A673 (cell line): ENCODE results near the gene RGS2. TPM values are rescaled to one million over a fixed set of nuclear protein-coding genes. Genes with fewer than 3 reads are reported as not detected.

ENCODE experiments used
- BruUV-seq: library from RNA; stranded (reverse); fragments of 400-500 nt; replicated peaks from 2 replicates; lab custom pipeline; 2021; lab: Mats Ljungman, UMichigan
- CTCF ChIA-PET: fragments of 300-600 bp; sonication (Branson Sonifier 250); formaldehyde crosslinking; loops from one replicate; lab custom pipeline; 2022; ENCODE audit warnings: antibody characterized with exemption; lab: Charles Lee
- POLR2A ChIA-PET: fragments of 300-600 bp; sonication (Branson Sonifier 250); formaldehyde crosslinking; loops from one replicate; lab custom pipeline; 2022; ENCODE audit warnings: antibody characterized with exemption; ENCODE audit not compliant: low non-redundant PET; lab: Charles Lee
- DNase-seq: peaks from one replicate; pipeline ENCODE4 v3.0.0-alpha.2; 2015; ENCODE audit warnings: low spot score
- H3K27ac ChIP-seq: fragments of 200-600 bp; sonication (generic); 2 replicates; pipeline ENCODE4 v1.5.1; 2016; ENCODE audit warnings: mixed run types, low read depth, mild to moderate bottlenecking, mixed read lengths, antibody characterized with exemption, low read length; ENCODE audit not compliant: poor library complexity, severe bottlenecking
- H3K27me3 ChIP-seq: fragments of 200-600 bp; sonication (generic); replicated peaks from 2 replicates; pipeline ENCODE4 v1.6.1; 2017; ENCODE audit warnings: mixed run types, low read depth, mild to moderate bottlenecking, mixed read lengths, antibody characterized with exemption, low read length; ENCODE audit not compliant: insufficient read depth, poor library complexity
- H3K36me3 ChIP-seq: fragments of 200-600 bp; sonication (generic); 2 replicates; pipeline ENCODE4 v1.6.1; 2016; ENCODE audit warnings: mixed run types, mild to moderate bottlenecking, mixed read lengths, antibody characterized with exemption, low read length; ENCODE audit not compliant: insufficient read depth, poor library complexity, severe bottlenecking
- H3K4me1 ChIP-seq: fragments of 200-600 bp; sonication (generic); 2 replicates; pipeline ENCODE4 v1.6.1; 2017; ENCODE audit warnings: mixed run types, mild to moderate bottlenecking, mixed read lengths, antibody characterized with exemption, low read length; ENCODE audit not compliant: insufficient read depth, poor library complexity, severe bottlenecking
- H3K4me3 ChIP-seq: fragments of 200-600 bp; sonication (generic); 2 replicates; pipeline ENCODE4 v1.5.1; 2016; ENCODE audit warnings: low read depth, mixed run types, mild to moderate bottlenecking, mixed read lengths, low read length; ENCODE audit not compliant: poor library complexity, severe bottlenecking
- H3K9me3 ChIP-seq: fragments of 200-600 bp; sonication (generic); 2 replicates; pipeline ENCODE4 v1.6.1; 2016; ENCODE audit warnings: mixed run types, low read depth, mild to moderate bottlenecking, mixed read lengths, antibody characterized with exemption, low read length; ENCODE audit not compliant: poor library complexity, severe bottlenecking
- CTCF ChIP-seq: fragments of 300-800, 200-600 bp; sonication (generic); conservative IDR thresholded peaks from 2 replicates; pipeline ENCODE4 v1.5.1; 2017; ENCODE audit warnings: low read depth, mild to moderate bottlenecking, antibody characterized with exemption, low read length, moderate library complexity, mixed read lengths
- EZH2 ChIP-seq: fragments of 200-600 bp; sonication (generic); IDR thresholded peaks from 2 replicates; pipeline ENCODE4 v1.6.1; 2017; ENCODE audit warnings: borderline replicate concordance, low read depth, mild to moderate bottlenecking, mixed read lengths, antibody characterized with exemption, low read length; ENCODE audit not compliant: poor library complexity, severe bottlenecking
- intact Hi-C: fragments of 100-400 bp; cut with micrococcal nuclease; formaldehyde crosslinking; loops from one replicate; pipeline ENCODE4 v1.10.0; 2022; ENCODE audit not compliant: unreplicated experiment
- total RNA-seq: library from RNA; stranded (reverse); gene quantifications from 2 replicates; pipeline ENCODE4 v1.2.3, GENCODE V29; 2021

RGS2 gene
- total RNA-seq, 1 experiment from 2014 or later, result 24.7 TPM

DNA sequence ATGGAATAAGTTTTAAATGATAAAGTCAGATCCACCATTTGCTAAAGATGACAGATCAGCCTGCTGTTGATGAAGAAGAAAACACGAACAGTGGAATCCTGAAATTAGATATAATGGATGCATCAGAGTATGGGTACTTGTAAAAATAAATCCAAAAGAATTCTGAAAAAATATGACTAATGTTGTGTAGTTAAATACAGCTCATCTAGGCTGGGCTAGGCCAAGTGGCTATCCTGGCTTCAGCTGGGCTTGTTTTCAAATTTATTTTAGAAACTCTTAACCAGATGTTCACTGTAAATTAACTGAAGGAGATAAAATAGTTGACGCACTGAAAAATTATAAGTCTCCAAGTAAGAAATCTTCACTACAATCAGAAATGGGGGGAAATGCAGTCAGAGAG is 7.4 kb upstream of the RGS2 start:
- DNase-seq, result no peak
- BruUV-seq, result no TSS peak
- intact Hi-C loops, result no loop called here
- no peaks in the 10 kb centered on the region for H3K4me1 ChIP-seq
- no peaks in the 10 kb centered on the region for H3K27me3 ChIP-seq
- H3K36me3 ChIP-seq, result no peaks in the 10 kb centered on the region
- no peaks in the 10 kb centered on the region for H3K9me3 ChIP-seq
- H3K4me3 ChIP-seq, result no peak overlapping the region
- TF ChIP-seq CTCF, result no peak
- TF ChIP-seq EZH2, result no peak
- CTCF ChIA-PET, result no interaction called here
- no peak overlapping the region for H3K27ac ChIP-seq
- POLR2A ChIA-PET, result no interaction called here

- DNase-seq, result no peak
- H3K27ac ChIP-seq, result no peak overlapping the region
- TF ChIP-seq EZH2, result no peak
- TF ChIP-seq CTCF, result no peak
- H3K4me3 ChIP-seq, result no peak overlapping the region
- H3K36me3 ChIP-seq, result no peaks in the 10 kb centered on the region
- ChIA-PET CTCF (no interaction called here), POLR2A (interaction anchor here (0.5 kb wide), 1 partner anchor 300 kb away, joined by 3 read pairs; no protein-coding TSS in a partner anchor)
- intact Hi-C loops, result no loop called here
- peaks cover 8% of the 10 kb centered on the region for H3K4me1 ChIP-seq
- H3K27me3 ChIP-seq, result no peaks in the 10 kb centered on the region
- BruUV-seq, result no TSS peak
- no peaks in the 10 kb centered on the region for H3K9me3 ChIP-seq
Observed at GRCh38 chr1:192802406-192802805, 6.4 kb upstream of the RGS2 start.

DNA sequence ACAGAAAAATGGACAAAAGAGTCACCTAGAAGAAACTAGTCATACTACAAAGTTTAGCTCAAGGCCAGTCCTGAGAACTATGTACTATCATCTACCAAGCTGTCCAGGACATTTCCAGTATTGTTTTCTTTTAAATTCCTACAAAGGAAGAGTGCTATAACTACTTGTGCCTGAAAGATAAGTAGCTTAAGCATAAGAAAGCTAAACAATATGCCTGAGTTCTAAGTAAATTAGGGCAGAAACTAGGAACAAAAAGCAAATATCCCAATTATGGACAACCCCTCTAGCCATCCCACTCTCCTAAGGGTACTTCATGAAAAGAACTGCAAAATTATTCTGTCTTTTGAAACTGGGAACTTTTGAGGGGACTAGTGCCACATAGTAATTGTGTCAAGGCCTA is 5.3 kb upstream of the RGS2 start:
- intact Hi-C loops, result no loop called here
- Histone ChIP-seq H3K27ac (no peak overlapping the region), H3K9me3 (no peaks in the 10 kb centered on the region), H3K36me3 (no peaks in the 10 kb centered on the region), H3K27me3 (no peaks in the 10 kb centered on the region), H3K4me1 (peaks cover 8% of the 10 kb centered on the region), H3K4me3 (no peak overlapping the region)
- ChIA-PET POLR2A (no interaction called here), CTCF (no interaction called here)
- BruUV-seq, result no TSS peak
- TF ChIP-seq CTCF (no peak), EZH2 (no peak)
- DNase-seq, result no peak
